Hepatic stellate cell (primary cell): Measurements from ENCODE around the gene SMYD4.
"Not testable (repeated sequence)": the region's sequence is repeated elsewhere in the genome, so short reads cannot be mapped to it uniquely, and the experiment has no call there.

ENCODE experiments used
- DNase-seq: peaks from one replicate; pipeline ENCODE4 v3.0.0; 2011; ENCODE audit warnings: low spot score

Gene SMYD4

DNA sequence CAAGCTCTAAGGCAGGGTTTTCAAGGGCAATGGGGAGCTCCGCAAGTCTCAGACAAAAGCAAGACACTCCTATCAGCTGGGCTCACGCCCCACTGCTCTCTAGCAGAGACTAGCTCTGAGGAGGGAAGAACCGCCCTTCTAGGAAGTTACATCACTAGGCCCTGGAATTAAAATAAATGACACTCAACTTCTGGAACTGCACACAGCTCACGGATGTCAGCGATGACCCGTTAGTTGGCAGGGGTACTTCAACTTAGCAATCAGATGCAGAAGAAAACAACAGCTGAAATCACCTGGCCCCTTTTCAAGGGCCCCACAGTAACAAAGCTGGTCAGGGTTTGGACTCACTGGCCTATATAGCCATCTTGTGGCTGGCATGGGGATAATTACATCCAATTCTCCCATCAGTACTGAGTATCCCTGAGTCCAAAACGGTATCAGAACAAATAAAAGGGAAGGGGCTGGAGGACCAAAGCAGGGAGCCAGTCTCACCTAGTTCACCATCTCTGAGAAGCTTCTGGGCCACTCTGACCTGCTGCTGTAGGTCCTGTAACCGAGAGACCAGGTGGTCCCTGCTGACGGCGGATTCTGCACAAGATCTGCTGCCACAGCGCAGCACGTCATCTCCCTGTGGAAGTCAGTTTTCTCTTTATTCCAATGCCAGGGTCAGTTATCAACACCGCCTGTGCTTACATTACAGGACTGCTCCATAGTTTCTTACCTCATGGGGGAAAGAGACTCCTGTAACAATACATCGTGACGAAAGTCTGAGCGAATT is 45.7 kb downstream of the SMYD4 start:
- peak; percentile 80 for DNase-seq

DNA sequence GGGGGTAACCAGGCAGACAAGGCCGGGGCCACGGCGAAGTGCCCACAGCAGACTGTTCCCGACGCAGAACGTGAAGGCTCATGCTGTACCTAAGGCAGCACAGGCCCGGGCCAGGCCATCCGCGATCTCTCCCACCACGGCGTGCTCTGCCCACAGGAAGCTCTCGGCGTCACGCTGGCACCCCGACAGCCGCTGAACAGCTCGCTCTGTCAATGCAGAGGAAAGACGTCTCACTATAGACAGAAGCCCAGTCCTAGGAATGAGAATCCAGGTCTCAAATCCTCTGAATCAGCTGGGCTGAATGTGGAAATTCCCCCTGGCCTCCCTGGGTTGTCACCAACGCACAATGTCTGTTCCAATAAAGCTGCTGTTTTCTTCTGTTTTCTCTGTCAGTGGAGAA is 46.4 kb downstream of the SMYD4 start:
- DNase-seq, result peak; percentile 54

GRCh38 chr17:1782171-1782567 is 47.5 kb downstream of the SMYD4 start:
- no peak for DNase-seq

DNA sequence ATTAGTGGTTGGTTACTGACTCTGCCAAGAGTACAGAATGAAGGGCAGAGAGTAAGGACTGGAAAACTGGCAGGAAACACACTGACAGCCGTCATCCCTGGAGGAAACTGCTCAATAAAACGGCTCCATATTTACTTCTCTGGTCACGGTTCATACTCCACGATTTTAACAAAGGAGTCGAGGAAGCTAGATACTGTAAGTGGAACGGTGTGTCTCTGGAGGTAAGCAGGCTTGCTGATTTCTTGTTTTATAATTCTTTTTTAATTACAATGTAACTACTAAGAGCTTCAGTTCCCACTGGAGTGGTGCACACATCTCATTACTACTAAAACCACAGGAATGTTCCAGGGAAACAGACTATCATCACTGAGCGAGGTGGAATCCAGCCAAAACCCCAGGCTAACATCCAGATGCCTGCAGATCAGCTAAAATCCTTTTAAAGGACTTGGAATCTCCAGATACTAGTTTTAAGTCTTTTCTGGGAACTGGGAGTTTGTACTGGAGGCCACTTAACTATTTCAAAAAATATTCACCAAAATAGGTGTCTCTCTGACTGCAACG is 50.1 kb downstream of the SMYD4 start:
- DNase-seq, result peak; percentile 95

DNA sequence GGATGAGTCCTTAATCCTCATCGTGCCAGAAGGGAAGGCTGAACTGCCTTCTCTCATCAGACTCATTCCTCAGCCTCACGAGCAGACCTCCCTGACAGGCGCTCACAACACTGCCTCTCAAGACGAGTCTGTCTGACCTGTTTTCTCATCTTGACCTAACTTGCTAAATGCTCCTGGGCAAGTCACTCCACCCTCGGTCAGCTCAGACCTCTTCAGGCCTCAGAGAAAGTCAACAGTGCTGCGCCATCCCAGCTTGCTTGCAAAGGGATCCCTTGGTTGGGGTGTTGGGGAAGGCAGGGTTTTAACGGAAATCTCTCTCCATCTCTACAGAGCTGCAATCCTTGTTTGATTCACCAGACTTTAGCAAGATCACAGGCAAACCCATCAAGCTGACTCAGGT is 52.8 kb downstream of the SMYD4 start:
- DNase-seq, result no peak

- DNase-seq, result no peak
These were observed 53.4 kb downstream of the SMYD4 start for GRCh38 chr17:1776328-1776727.

GRCh38 chr17:1774390-1775176 is 55.1 kb downstream of the SMYD4 start:
- no peak for DNase-seq

DNA sequence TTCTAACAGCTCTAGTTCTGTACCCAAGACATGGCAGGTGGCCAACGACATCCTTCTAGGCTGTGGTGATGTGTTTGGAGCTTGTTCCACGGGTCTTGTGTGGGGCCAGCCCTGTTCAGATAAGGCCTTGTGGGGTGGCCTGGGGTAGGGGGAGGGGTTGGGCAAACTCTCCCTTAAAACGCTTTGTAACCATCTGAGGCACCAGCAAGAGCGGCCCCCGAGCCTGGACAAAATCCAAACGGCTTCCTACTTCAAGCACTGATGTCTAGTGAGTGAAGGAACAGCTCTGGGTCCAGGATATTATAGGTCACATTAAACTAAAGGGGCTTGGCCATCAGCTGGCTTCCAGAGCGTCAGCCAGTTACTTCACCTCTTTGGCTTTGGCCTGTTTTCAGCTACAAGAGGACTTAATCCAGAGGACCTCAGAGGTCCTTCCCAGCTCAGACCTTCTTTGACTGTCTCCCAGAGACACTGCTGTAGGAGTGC is 56.0 kb downstream of the SMYD4 start:
- DNase-seq, result no peak

- DNase-seq, result not testable (repeated sequence)
These were observed 56.6 kb downstream of the SMYD4 start for GRCh38 chr17:1773000-1773695.

- no peak for DNase-seq
These were observed 59.8 kb downstream of the SMYD4 start for GRCh38 chr17:1769822-1770477.

GRCh38 chr17:1767358-1767757 is 62.3 kb downstream of the SMYD4 start:
- no peak for DNase-seq

GRCh38 chr17:1766382-1767135 is 63.1 kb downstream of the SMYD4 start:
- no peak for DNase-seq

DNA sequence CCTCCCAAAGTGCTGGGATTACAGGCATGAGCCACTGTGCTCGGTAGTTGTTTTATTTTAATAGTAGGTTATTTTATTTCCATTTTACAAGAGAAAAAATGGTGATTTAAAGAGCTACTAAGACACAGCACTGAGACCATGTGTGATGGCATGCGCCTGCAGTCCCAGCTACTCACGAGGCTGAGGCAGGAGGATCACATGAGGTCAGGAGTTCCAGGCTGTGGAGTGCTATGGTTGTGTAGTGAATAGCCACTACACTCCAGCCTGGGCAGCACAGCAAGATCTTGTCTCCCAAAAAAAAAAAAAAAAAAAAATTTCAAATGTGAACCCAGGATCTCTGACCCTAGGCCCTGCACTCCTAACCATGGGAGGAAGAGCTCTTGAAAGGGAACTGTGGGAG is 64.1 kb downstream of the SMYD4 start:
- no peak for DNase-seq

DNA sequence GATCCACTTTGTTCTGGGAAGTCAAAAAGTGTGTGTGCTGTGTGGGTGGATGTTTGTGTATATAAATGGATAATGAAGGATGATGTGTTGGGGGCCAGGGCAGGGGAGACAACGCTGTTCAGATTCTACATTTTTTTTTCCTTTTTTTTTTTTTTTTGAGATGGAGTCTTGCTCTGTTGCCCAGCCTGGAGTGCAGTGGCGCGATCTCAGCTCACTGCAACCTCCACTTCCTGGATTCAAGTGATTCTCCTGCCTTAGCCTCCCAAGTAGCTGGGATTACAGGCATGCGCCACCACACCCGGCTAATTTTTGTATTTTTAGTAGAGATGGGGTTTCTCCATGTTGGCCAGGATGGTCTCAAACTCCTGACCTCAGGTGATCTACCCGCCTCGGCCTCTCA is 65.0 kb downstream of the SMYD4 start:
- DNase-seq, result not testable (repeated sequence)

GRCh38 chr17:1764284-1764683 is 65.4 kb downstream of the SMYD4 start:
- peak; percentile 77 for DNase-seq

DNA sequence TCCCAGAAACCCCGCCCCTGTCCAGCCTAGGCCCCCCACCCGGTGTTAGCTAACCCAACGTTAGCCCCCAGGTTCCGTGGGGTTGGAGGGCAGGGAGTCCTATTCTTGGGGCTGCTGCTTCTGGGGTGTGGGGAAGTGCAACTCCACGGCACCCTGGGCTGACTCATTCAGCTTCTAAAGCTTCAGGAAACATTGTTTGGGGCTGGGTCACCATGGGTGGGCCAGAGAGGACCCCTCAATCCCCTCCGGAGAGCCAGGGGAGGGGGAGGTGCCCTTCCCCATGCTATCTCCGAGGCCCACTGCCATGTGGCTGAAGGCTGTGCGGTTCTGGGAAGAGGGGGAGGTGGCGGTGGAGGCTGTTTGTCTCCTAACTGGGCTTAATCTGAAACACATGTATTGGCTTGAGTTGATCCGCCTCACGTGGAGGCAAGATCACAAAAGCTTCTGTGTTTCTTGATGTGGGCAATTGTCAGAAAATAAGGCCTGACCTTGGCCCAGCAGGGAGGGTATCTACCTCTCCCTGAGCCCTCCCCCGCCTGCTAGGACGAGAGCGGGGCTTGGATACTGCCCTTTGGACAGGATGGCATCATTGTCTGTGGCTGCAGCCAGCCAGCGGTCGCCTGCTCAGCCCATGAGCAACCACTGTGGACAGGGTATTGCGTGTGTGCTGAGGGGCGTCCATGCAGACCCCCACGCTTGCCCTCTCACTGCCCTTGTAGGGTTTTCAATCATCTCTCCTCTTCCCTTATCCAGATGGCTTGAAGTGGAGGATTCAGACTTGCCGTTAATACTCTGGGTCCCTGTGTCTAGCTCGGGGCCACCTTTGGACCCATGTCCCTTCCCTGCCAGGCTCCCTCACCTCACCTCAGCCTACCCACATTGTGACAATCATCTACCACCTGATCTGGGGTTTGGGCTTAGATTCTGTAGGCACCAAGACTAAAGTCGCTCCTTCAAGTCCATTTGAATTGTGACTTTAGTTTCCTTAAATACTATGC is 66.5 kb downstream of the SMYD4 start:
- DNase-seq, result no peak

- no peak for DNase-seq
These were observed 67.3 kb downstream of the SMYD4 start for GRCh38 chr17:1762233-1762900.

GRCh38 chr17:1759529-1759928 is 70.2 kb downstream of the SMYD4 start:
- no peak for DNase-seq

DNA sequence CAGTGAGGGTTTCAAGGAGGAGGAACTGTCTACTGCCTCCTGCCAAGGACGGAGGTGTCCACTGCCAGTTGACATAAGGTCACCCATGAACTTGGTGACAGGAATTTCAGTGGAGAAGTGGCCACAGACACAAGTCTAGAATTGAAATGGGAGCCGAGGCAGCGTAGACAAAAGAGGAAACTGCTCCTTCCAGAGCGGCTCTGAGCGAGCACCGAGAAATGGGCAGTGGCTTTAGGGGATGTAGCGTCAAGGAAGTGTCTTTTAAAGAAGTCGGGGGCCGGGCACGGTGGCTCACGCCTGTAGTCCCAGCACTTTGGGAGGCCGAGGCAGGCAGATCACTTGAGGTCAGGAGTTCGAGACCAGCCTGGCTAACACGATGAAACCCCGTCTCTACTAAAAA is 70.9 kb downstream of the SMYD4 start:
- DNase-seq, result no peak
